HG03066 (cell line): Measurements from ENCODE around the gene ASB4.
"Not testable (repeated sequence)": the region's sequence is repeated elsewhere in the genome, so short reads cannot be mapped to it uniquely, and the experiment has no call there.

Experiments used
- ATAC-seq: cut with Tn5 transposase; IDR thresholded peaks from one replicate; pipeline ENCODE4 v1.9.1; 2021; ENCODE audit warnings: low read depth; ENCODE audit not compliant: unreplicated experiment

ASB4 gene

GRCh38 chr7:95547361-95548348 is 61.9 kb downstream of the ASB4 start:
- no peak for ATAC-seq

- ATAC-seq = no peak
These were observed 64.2 kb downstream of the ASB4 start for GRCh38 chr7:95549818-95550529.

- ATAC-seq = no peak
These were observed 64.8 kb downstream of the ASB4 start for GRCh38 chr7:95550546-95550945.

- not testable (repeated sequence) for ATAC-seq
These were observed 66.5 kb downstream of the ASB4 start for GRCh38 chr7:95552010-95552926.

GRCh38 chr7:95553939-95554338 is 68.2 kb downstream of the ASB4 start:
- ATAC-seq = no peak

- ATAC-seq = no peak
These were observed 71.0 kb downstream of the ASB4 start for GRCh38 chr7:95556777-95557176.

- no peak for ATAC-seq
These were observed 73.1 kb downstream of the ASB4 start for GRCh38 chr7:95558864-95559263.

- no peak for ATAC-seq
These were observed 74.9 kb downstream of the ASB4 start for GRCh38 chr7:95560674-95561073.

GRCh38 chr7:95569720-95570119 is 84.0 kb downstream of the ASB4 start:
- no peak for ATAC-seq

- no peak for ATAC-seq
These were observed 91.4 kb downstream of the ASB4 start for GRCh38 chr7:95577137-95577536.

- no peak for ATAC-seq
These were observed 92.6 kb downstream of the ASB4 start for GRCh38 chr7:95578299-95578855.

- ATAC-seq = no peak
These were observed 93.6 kb downstream of the ASB4 start for GRCh38 chr7:95579318-95579717.

- no peak for ATAC-seq
These were observed 95.7 kb downstream of the ASB4 start for GRCh38 chr7:95581467-95581866.

GRCh38 chr7:95582578-95583293 is 97.0 kb downstream of the ASB4 start:
- ATAC-seq = no peak

- no peak for ATAC-seq
These were observed 98.3 kb downstream of the ASB4 start for GRCh38 chr7:95583834-95584621.

- no peak for ATAC-seq
These were observed 99.2 kb downstream of the ASB4 start for GRCh38 chr7:95584769-95585425.

GRCh38 chr7:95585426-95585789 is 99.7 kb downstream of the ASB4 start:
- no peak for ATAC-seq

- ATAC-seq = no peak
These were observed 101.2 kb downstream of the ASB4 start for GRCh38 chr7:95586951-95587301.

- no peak for ATAC-seq
These were observed 103.3 kb downstream of the ASB4 start for GRCh38 chr7:95589031-95589430.
